Astrocyte (in vitro differentiated cells and primary cell): Measurements from ENCODE around the gene ERG.

Experiments
- CTCF ChIP-seq: IDR thresholded peaks from 2 replicates; pipeline ENCODE4 v1.5.1; 2011; ENCODE audit warnings: low read depth, mild to moderate bottlenecking, inconsistent platforms, low read length, moderate library complexity; ENCODE audit not compliant: insufficient read depth
- EZH2 ChIP-seq: IDR thresholded peaks from 2 replicates; pipeline ENCODE4 v1.6.1; 2012; ENCODE audit warnings: mild to moderate bottlenecking, low read length, inconsistent platforms; ENCODE audit not compliant: insufficient read depth

GRCh38 chr21:38400195-38400919 is 97.9 kb downstream of the ERG start:
- TF ChIP-seq CTCF (no peak), EZH2 (no peak)
